ENCODE measurements around the gene SLC43A2.
"Not testable (repeated sequence)": the region's sequence is repeated elsewhere in the genome, so short reads cannot be mapped to it uniquely, and the experiment has no call there.

The SLC43A2 gene

GRCh38 chr17:1588821-1589585, 39.6 kb downstream of the SLC43A2 start:
- no peak for DNase-seq

- no peak for DNase-seq
Observed at GRCh38 chr17:1584167-1584566, 44.5 kb downstream of the SLC43A2 start.

GRCh38 chr17:1583556-1583955, 45.1 kb downstream of the SLC43A2 start:
- no peak for DNase-seq

- no peak for DNase-seq
Observed at GRCh38 chr17:1582374-1582773, 46.3 kb downstream of the SLC43A2 start.

- DNase-seq, result no peak
Observed at GRCh38 chr17:1580979-1581676, 47.5 kb downstream of the SLC43A2 start.

- DNase-seq, result no peak
Observed at GRCh38 chr17:1578029-1578428, 50.6 kb downstream of the SLC43A2 start.

- DNase-seq, result no peak
Observed at GRCh38 chr17:1577583-1578013, 51.0 kb downstream of the SLC43A2 start.

- DNase-seq, result no peak
Observed at GRCh38 chr17:1577182-1577581, 51.5 kb downstream of the SLC43A2 start.

- DNase-seq, result no peak
Observed at GRCh38 chr17:1576500-1576899, 52.1 kb downstream of the SLC43A2 start.

- no peak for DNase-seq
Observed at GRCh38 chr17:1574697-1575471, 53.8 kb downstream of the SLC43A2 start.

GRCh38 chr17:1573932-1574696, 54.5 kb downstream of the SLC43A2 start:
- peak; percentile 76 for DNase-seq

- not testable (repeated sequence) for DNase-seq
Observed at GRCh38 chr17:1572646-1573045, 56.0 kb downstream of the SLC43A2 start.

GRCh38 chr17:1571341-1571704, 57.3 kb downstream of the SLC43A2 start:
- no peak for DNase-seq

GRCh38 chr17:1568950-1569810, 59.5 kb downstream of the SLC43A2 start:
- DNase-seq, result no peak

- peak; percentile 43 for DNase-seq
Observed at GRCh38 chr17:1566505-1567199, 62.0 kb downstream of the SLC43A2 start.

GRCh38 chr17:1565877-1566276, 62.8 kb downstream of the SLC43A2 start:
- DNase-seq, result no peak

GRCh38 chr17:1563786-1564613, 64.6 kb downstream of the SLC43A2 start:
- no peak for DNase-seq

GRCh38 chr17:1563471-1563785, 65.2 kb downstream of the SLC43A2 start:
- DNase-seq, result not testable (repeated sequence)

GRCh38 chr17:1562176-1562643, 66.4 kb downstream of the SLC43A2 start:
- no peak for DNase-seq
